ENCODE results near the gene CTDP1.

CTDP1 gene

GRCh38 chr18:79800371-79801180 is 121.0 kb downstream of the CTDP1 start:
- no peak for DNase-seq

- no peak for DNase-seq
Observed at GRCh38 chr18:79801217-79801616, 121.6 kb downstream of the CTDP1 start.

DNA sequence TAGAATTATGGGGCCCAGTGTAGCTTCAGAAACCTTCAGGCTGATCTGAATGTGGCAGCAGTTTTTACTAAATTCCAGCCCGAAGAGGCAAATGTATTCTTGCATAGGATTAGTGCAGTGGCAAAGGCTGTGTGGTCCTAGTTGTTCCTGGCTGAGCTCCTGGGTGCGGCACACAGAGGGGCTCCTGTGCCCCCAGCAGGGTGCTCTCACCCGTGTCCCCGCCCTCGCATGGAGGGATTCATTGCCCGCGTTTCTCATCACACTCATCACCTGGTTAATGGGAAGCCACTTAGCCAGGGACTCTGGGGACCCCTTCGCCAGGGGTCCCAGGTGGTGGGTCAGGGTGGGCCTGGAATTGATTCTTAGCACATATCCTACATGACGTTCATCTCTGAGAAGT is 122.0 kb downstream of the CTDP1 start:
- no peak for DNase-seq

DNA sequence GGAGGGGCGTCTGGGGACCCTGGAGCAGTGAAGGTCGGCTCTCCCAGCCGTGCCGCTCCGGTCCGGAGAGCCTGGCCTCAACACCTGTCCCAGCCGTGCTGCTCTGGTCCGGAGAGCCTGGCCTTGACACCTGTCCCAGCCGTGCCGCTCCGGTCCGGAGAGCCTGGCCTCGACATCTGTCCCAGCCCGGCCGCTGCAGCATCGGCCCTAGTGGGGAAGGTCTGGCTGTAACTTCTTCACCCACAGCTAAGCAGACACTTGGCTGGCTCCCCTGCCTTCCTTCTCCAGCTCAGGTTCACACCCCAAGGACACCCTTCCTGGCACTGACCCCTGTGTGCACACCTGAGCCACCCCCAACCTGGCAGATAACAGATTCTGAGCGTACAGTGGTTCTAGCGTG is 122.7 kb downstream of the CTDP1 start:
- DNase-seq = no peak

GRCh38 chr18:79803611-79804051 is 124.0 kb downstream of the CTDP1 start:
- no peak for DNase-seq
